GM20000 (cell line): ENCODE data around the gene C21orf91.
A peak's percentile ranks its signal among the peaks of the same experiment; 100 is the strongest.

ENCODE experiments used
- DNase-seq: peaks from one replicate; pipeline ENCODE4 v3.0.0; 2012; ENCODE audit warnings: low spot score
- CTCF ChIP-seq: IDR thresholded peaks from 2 replicates; pipeline ENCODE4 v1.5.1; 2012; ENCODE audit warnings: mild to moderate bottlenecking, control low read depth; ENCODE audit errors: extremely low read depth, missing control alignments

Gene C21orf91

GRCh38 chr21:17841103-17841502 is 21.9 kb upstream of the C21orf91 start:
- TF ChIP-seq CTCF = no peak
- no peak for DNase-seq

- no peak for TF ChIP-seq CTCF
These were observed 15.6 kb upstream of the C21orf91 start for GRCh38 chr21:17834639-17835354.

GRCh38 chr21:17829472-17829871 is 10.3 kb upstream of the C21orf91 start:
- no peak for DNase-seq
- TF ChIP-seq CTCF = no peak

More at GRCh38 chr21:17834639-17835354, 15.6 kb upstream of the C21orf91 start:
- DNase-seq = no peak

GRCh38 chr21:17828223-17828622 is 9.1 kb upstream of the C21orf91 start:
- DNase-seq = no peak
- no peak for TF ChIP-seq CTCF

- no peak for TF ChIP-seq CTCF
- no peak for DNase-seq
These were observed 4.7 kb upstream of the C21orf91 start for GRCh38 chr21:17823846-17824245.

DNA sequence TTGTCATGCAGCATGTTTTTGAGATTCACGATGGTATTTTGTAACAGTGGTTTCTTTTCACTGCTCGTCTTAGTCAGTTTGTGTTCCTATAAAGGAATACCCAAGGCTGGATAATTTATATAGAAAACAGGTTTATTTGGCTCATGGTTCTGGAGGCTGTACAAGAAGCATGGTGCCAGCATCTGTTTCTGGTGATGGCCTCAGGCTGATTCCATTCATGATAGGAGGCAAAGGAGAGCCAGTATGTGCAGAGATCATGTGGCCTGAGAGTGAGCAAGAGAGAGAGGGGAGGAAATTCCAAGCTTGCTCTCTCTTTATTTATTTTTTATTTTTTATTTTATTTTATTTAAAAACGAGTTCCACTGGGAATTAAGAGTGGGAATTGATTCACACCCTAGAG is 2.0 kb upstream of the C21orf91 start:
- no peak for DNase-seq
- TF ChIP-seq CTCF = no peak

DNA sequence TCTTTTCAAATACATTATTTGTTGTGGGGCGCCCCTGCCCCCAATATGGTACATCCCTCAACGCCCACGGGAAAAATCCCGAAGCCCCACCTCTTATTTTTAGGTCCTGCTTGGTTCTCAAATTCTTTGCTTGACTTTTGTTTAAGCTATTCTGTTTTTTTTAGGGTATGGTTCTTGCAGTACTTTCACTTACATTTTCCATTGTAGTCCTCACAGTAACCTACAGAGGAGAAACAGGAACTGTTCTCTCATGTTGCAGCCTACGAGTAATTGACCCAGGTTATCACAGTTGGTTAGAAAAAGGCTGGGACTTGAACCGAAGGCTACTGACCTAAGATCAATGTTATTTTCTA is 697 bp upstream of the C21orf91 start:
- TF ChIP-seq CTCF = no peak
- DNase-seq = peak; percentile 79
